NCI-H460 (cell line): Measurements from ENCODE around the gene TMEM53. TPM values are rescaled to one million over a fixed set of nuclear protein-coding genes. Genes with fewer than 3 reads are reported as not detected.
"Not testable (repeated sequence)": the region's sequence is repeated elsewhere in the genome, so short reads cannot be mapped to it uniquely, and the experiment has no call there.

Experiments used
- DNase-seq: peaks from one replicate; pipeline ENCODE4 v3.0.0-alpha.2; 2016; ENCODE audit warnings: low read depth; ENCODE audit errors: extremely low read depth
- total RNA-seq: library from RNA; depleted of rRNA; stranded (reverse); fragments of >200 nt; shearing (Covaris generic); gene quantifications from 2 replicates; pipeline ENCODE4 v1.2.3, GENCODE V29; 2014

Gene TMEM53
- total RNA-seq, 1 experiment from 2014 or later = 4.5 TPM

GRCh38 chr1:44699375-44699774, 25.1 kb upstream of the TMEM53 start:
- not testable (repeated sequence) for DNase-seq

DNA sequence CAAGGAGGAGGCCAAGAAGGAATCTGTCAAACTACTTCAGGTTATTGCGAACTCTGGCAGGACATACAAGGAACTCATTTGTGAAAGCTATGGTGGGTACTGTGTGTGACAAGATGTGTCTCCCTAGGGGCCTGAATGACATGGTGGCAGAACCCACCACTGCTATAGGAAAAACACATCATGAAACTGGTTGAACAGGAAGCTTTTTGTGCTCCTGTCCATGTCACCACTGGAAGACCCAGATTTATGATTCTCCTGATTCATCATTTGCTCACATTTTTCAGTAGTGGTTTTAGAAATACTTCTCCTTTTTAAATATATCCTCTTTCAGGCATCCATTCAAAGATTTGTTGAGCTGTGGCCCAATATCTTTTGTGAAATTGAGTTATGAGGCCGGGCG, 23.9 kb upstream of the TMEM53 start:
- DNase-seq = no peak

GRCh38 chr1:44696789-44697345, 22.6 kb upstream of the TMEM53 start:
- no peak for DNase-seq

- no peak for DNase-seq
Measured at GRCh38 chr1:44696101-44696500, 21.8 kb upstream of the TMEM53 start.

DNA sequence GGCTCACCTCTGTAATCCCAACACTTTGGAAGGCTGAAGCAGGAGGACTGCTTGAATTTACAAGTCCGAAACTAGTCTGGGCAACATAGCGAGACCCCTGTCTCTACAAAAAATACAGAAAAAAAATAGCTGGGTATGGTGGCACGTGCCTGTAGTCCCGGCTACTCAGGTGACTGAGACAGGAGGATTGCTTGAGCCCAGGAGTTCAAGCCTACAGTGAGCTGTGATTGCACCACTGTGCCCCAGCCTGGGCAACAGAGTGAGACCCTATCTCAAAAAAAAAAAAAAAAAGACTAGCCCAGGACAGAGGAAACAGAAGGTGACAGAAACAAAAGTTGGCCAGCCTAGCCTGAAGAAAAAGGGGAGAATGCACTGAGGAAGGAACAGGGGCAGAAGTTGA, 21.4 kb upstream of the TMEM53 start:
- no peak for DNase-seq

DNA sequence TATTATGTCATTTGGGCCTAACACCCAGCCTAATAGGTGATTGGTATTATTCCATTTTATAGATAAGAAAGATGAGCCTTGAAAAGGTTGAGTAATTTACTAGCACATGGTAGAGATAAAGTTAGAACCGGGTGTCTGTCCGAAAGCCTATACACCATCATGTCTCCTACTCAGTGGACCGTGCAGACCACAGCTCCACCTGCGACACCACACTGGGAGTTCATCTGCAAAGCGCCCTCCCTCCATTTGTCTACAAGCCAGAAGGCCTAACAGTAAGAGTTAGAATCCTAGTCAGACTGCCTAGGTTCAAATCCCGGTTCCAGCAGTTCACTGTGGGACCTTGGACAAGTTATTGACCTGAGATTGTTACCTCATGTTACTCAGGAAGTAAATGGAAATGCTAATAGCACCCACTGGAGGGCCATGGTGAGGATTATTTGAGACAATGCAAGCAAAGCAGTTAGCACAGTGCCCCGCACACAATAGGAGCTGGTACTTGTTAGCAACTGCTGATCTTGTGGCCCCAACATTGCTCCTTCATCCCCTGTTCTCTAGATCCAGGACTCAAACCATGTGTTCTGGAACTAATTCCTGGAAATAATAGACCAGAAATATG, 20.7 kb upstream of the TMEM53 start:
- DNase-seq = no peak

DNA sequence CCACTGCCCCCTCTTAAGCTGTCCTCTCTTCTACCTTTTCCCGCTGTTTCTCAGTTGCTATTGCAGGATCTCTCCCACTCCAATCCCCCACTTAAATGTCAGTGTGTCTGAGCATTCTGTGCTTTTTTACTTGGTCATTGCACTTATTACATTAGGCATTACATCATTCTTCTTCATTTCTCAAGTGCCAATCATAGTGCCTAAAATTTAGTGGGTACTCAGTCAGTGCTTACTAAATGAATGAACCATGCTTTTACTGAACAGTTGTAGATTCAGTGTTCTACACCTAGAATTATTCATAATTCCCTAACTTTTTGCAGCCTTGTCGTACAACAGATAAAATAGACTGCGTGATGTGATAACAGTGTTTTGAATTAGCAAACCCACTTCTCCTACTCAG, 19.6 kb upstream of the TMEM53 start:
- DNase-seq = no peak

DNA sequence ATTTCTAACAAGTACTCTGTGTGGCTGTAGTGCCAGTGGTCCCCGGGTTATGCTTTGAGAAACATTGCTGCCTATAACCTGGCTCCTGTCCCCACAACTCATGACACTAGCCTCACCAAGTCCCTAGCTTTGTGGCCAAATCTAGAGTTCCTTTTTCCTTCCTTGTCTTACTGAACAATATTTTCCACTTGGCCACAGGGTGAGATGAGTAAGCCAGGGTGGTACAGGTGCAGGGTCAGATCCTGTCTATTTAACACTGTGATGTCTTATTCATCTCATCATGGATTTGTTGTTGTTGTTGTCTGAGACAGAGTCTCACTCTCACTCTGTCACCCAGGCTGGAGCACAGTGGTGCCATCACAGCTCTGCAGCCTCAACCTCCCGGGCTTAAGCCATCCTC, 18.9 kb upstream of the TMEM53 start:
- no peak for DNase-seq

- DNase-seq = no peak
Measured at GRCh38 chr1:44689447-44689765, 15.1 kb upstream of the TMEM53 start.

DNA sequence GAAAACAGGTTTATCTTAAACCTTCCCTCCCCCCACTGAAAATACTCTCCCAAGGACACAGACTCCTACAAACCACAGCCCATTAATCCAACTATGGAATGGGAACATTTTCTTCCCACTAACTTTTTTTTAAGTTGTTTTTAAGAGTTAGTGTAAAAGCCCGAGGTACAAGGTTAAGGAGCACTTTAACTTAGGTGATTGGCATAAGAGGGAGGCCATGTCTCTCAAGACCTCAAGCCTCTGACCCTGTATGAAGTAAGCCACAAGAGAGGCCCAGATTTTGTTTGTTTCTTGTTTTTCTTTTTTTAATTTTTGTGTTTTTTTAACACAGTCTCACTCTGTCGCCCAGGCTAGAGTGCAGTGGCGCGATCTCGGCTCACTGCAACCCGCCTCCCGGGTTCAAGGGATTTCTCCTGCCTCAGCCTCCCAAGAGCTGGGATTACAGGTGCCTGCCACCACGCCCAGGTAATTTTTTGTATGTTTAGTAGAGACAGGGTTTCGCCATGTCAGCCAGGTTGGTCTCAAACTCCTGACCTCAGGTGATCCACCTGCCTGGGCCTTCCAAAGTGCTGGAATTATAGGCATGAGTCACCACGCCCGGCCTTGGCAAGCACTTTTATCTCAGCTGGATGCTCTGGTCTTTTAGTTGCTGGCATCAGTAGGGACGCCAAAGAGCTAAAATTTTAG, 14.6 kb upstream of the TMEM53 start:
- DNase-seq = no peak

- no peak for DNase-seq
Measured at GRCh38 chr1:44685881-44686280, 11.6 kb upstream of the TMEM53 start.

- DNase-seq = no peak
Measured at GRCh38 chr1:44685218-44685617, 10.9 kb upstream of the TMEM53 start.

GRCh38 chr1:44684525-44684924, 10.2 kb upstream of the TMEM53 start:
- DNase-seq = no peak

GRCh38 chr1:44682883-44683265, 8.6 kb upstream of the TMEM53 start:
- no peak for DNase-seq

- no peak for DNase-seq
Measured at GRCh38 chr1:44681905-44682882, 7.9 kb upstream of the TMEM53 start.

DNA sequence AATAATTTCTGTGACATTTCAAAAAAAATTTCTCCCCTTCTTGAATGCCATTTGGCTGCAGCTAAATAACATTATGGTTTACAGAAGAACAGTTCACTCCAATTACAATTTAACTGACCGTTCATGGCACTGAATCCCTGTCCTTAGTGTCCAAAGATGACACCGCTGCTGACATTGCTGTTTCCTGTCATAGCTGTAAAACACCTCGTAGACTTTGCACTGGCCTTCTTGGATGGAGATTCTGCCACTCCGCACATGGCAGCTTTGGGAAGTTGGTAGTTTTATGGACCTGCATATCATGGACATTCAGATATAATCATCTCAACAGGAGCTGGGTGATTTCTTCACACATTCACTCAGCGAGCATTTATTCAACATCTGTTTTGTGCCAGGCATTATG, 5.2 kb upstream of the TMEM53 start:
- DNase-seq = no peak

DNA sequence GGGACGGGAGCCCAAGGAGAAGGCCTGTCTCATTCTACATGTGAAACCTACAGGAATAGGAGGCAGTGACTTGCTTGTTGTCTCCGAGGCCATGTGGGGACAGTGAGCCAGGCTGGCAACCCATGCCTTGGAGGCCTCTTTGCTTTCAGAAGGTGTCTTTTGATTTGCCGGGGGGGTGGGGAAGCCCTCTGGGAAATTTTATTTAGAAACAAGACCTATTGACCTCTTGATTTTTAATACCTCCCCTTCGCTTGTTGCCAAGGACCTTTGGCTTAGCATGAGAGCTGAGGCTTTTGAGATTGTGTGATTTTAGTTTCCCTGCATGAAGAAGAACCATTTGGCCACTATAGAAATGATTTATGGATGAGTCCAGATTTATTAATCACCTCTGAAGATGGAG, 4.3 kb upstream of the TMEM53 start:
- DNase-seq = no peak

- no peak for DNase-seq
Measured at GRCh38 chr1:44678120-44678519, 3.8 kb upstream of the TMEM53 start.

GRCh38 chr1:44677201-44677766, 3.0 kb upstream of the TMEM53 start:
- no peak for DNase-seq

GRCh38 chr1:44676484-44677200, 2.4 kb upstream of the TMEM53 start:
- no peak for DNase-seq
